Hematopoietic multipotent progenitor cell treated with erythropoietin and hydrocortisone succinate and interleukin-3 and kit ligand, for 17 days (in vitro differentiated cells): ENCODE data around the gene NPTN.
"Not testable (repeated sequence)": the region's sequence is repeated elsewhere in the genome, so short reads cannot be mapped to it uniquely, and the experiment has no call there.

Source experiments
- DNase-seq: peaks from one replicate; pipeline ENCODE4 v3.0.0-alpha.2; 2015; ENCODE audit warnings: low spot score

NPTN gene

GRCh38 chr15:73600413-73601335 lies 32.5 kb downstream of the NPTN start:
- no peak for DNase-seq

- no peak for DNase-seq
Measured at GRCh38 chr15:73599934-73600333, 33.3 kb downstream of the NPTN start.

- no peak for DNase-seq
Measured at GRCh38 chr15:73598530-73599160, 34.5 kb downstream of the NPTN start.

- no peak for DNase-seq
Measured at GRCh38 chr15:73597036-73597638, 36.1 kb downstream of the NPTN start.

- DNase-seq = no peak
Measured at GRCh38 chr15:73596174-73596573, 37.0 kb downstream of the NPTN start.

GRCh38 chr15:73594109-73594508 lies 39.1 kb downstream of the NPTN start:
- DNase-seq = no peak

GRCh38 chr15:73593304-73594074 lies 39.7 kb downstream of the NPTN start:
- no peak for DNase-seq

- no peak for DNase-seq
Measured at GRCh38 chr15:73590263-73590662, 42.9 kb downstream of the NPTN start.

- DNase-seq = no peak
Measured at GRCh38 chr15:73589766-73590165, 43.4 kb downstream of the NPTN start.

- no peak for DNase-seq
Measured at GRCh38 chr15:73585871-73586654, 47.1 kb downstream of the NPTN start.

- DNase-seq = no peak
Measured at GRCh38 chr15:73584699-73585420, 48.3 kb downstream of the NPTN start.

GRCh38 chr15:73583544-73583943 lies 49.6 kb downstream of the NPTN start:
- DNase-seq = no peak

- no peak for DNase-seq
Measured at GRCh38 chr15:73582851-73583379, 50.3 kb downstream of the NPTN start.

- no peak for DNase-seq
Measured at GRCh38 chr15:73578026-73578425, 55.2 kb downstream of the NPTN start.

- DNase-seq = not testable (repeated sequence)
Measured at GRCh38 chr15:73577593-73577992, 55.6 kb downstream of the NPTN start.

GRCh38 chr15:73575636-73576247 lies 57.4 kb downstream of the NPTN start:
- DNase-seq = no peak

- no peak for DNase-seq
Measured at GRCh38 chr15:73573572-73573971, 59.6 kb downstream of the NPTN start.

- no peak for DNase-seq
Measured at GRCh38 chr15:73573037-73573436, 60.2 kb downstream of the NPTN start.

- DNase-seq = no peak
Measured at GRCh38 chr15:73572296-73572695, 60.9 kb downstream of the NPTN start.

GRCh38 chr15:73571346-73571745 lies 61.8 kb downstream of the NPTN start:
- DNase-seq = no peak
